ENCODE data around the gene ANKRD60. TPM values are rescaled to one million over a fixed set of nuclear protein-coding genes. Genes with fewer than 3 reads are reported as not detected.

ANKRD60 gene
- total RNA-seq, 2 donors from 2014 or later: not detected

GRCh38 chr20:58197185-58197469 is 31.3 kb downstream of the ANKRD60 start:
- no peak for DNase-seq
- Histone ChIP-seq H3K9me3 (ENCODE audit: control insufficient read depth, low read length) (no peaks in the 10 kb centered on the region), H3K4me3 (ENCODE audit: low read length) (no peak overlapping the region), H3K27ac (ENCODE audit: low read depth, low read length) (no peak overlapping the region), H3K27me3 (ENCODE audit: control insufficient read depth, insufficient read depth, low read length, poor library complexity, severe bottlenecking) (no peaks in the 10 kb centered on the region), H3K4me1 (ENCODE audit: control insufficient read depth, insufficient read depth, low read length) (no peaks in the 10 kb centered on the region), H3K9ac (ENCODE audit: extremely low read depth, low read length, poor library complexity, severe bottlenecking) (no peak overlapping the region), H3K36me3 (ENCODE audit: control insufficient read depth, insufficient read depth, low read length) (no peaks in the 10 kb centered on the region)
- H3K4me3 Mint-ChIP-seq: no peak overlapping the region
- H3K36me3 Mint-ChIP-seq (ENCODE audit: low read depth): no peaks in the 10 kb centered on the region
- WGBS, 2 experiments (ENCODE audit: insufficient coverage in 1 of 2, insufficient read length in 1 of 2): 94 to 95% methylated on average over 3 to 8 of the region's 8 CpGs
- TF ChIP-seq CTCF (conservative IDR thresholded peaks at IDR 0.05): no peak
- no peaks in the 10 kb centered on the region for H3K4me1 Mint-ChIP-seq
- peaks cover 7% of the 10 kb centered on the region for H3K9me3 Mint-ChIP-seq
- H3K27me3 Mint-ChIP-seq (ENCODE audit: insufficient read depth): peaks cover 15% of the 10 kb centered on the region
- H3K27ac Mint-ChIP-seq: no peak overlapping the region

- peaks cover 20% of the 10 kb centered on the region for H3K27me3 Mint-ChIP-seq (ENCODE audit: insufficient read depth)
- Histone ChIP-seq H3K36me3 (ENCODE audit: control insufficient read depth, insufficient read depth, low read length) (no peaks in the 10 kb centered on the region), H3K4me3 (ENCODE audit: low read length) (no peak overlapping the region), H3K27ac (ENCODE audit: low read depth, low read length) (no peak overlapping the region), H3K9me3 (ENCODE audit: control insufficient read depth, low read length) (no peaks in the 10 kb centered on the region), H3K27me3 (ENCODE audit: control insufficient read depth, insufficient read depth, low read length, poor library complexity, severe bottlenecking) (no peaks in the 10 kb centered on the region), H3K9ac (ENCODE audit: extremely low read depth, low read length, poor library complexity, severe bottlenecking) (no peak overlapping the region), H3K4me1 (ENCODE audit: control insufficient read depth, insufficient read depth, low read length) (no peaks in the 10 kb centered on the region)
- peaks cover 7% of the 10 kb centered on the region for H3K9me3 Mint-ChIP-seq
- no peak overlapping the region for H3K27ac Mint-ChIP-seq
- no peaks in the 10 kb centered on the region for H3K36me3 Mint-ChIP-seq (ENCODE audit: low read depth)
- H3K4me3 Mint-ChIP-seq: no peak overlapping the region
- no peak for DNase-seq
- 90 to 93% methylated on average over 17 to 24 of the region's 24 CpGs for WGBS, 2 experiments (ENCODE audit: insufficient coverage in 1 of 2, insufficient read length in 1 of 2)
- H3K4me1 Mint-ChIP-seq: no peaks in the 10 kb centered on the region
- TF ChIP-seq CTCF (conservative IDR thresholded peaks at IDR 0.05): no peak
Measured at GRCh38 chr20:58196402-58197184, 31.9 kb downstream of the ANKRD60 start.

GRCh38 chr20:58195047-58195446 is 33.4 kb downstream of the ANKRD60 start:
- no peak for TF ChIP-seq CTCF (conservative IDR thresholded peaks at IDR 0.05)
- no peak for DNase-seq
- Histone ChIP-seq H3K4me1 (ENCODE audit: control insufficient read depth, insufficient read depth, low read length) (no peaks in the 10 kb centered on the region), H3K27me3 (ENCODE audit: control insufficient read depth, insufficient read depth, low read length, poor library complexity, severe bottlenecking) (no peaks in the 10 kb centered on the region), H3K27ac (ENCODE audit: low read depth, low read length) (no peak overlapping the region), H3K9ac (ENCODE audit: extremely low read depth, low read length, poor library complexity, severe bottlenecking) (no peak overlapping the region), H3K4me3 (ENCODE audit: low read length) (no peak overlapping the region), H3K36me3 (ENCODE audit: control insufficient read depth, insufficient read depth, low read length) (no peaks in the 10 kb centered on the region), H3K9me3 (ENCODE audit: control insufficient read depth, low read length) (no peaks in the 10 kb centered on the region)
- 89 to 96% methylated on average over 3 to 5 of the region's 6 CpGs for WGBS, 2 experiments (ENCODE audit: insufficient coverage in 1 of 2, insufficient read length in 1 of 2)
- Mint-ChIP-seq H3K9me3 (peaks cover 7% of the 10 kb centered on the region), H3K4me3 (no peak overlapping the region), H3K36me3 (ENCODE audit: low read depth) (no peaks in the 10 kb centered on the region), H3K27ac (no peak overlapping the region), H3K27me3 (ENCODE audit: insufficient read depth) (peaks cover 23% of the 10 kb centered on the region), H3K4me1 (peaks cover 5% of the 10 kb centered on the region)
